Endothelial cell of umbilical vein (primary cell): ENCODE measurements around the gene PID1.

ENCODE experiments used
- MYC ChIP-seq: IDR thresholded peaks from one replicate; pipeline ENCODE4 v1.6.1; 2011; ENCODE audit warnings: mild to moderate bottlenecking, low read depth, low read length
- TF ChIP-seq, protein P1 (sequence below), 2 donors: IDR thresholded peaks; 1 replicate in 1 of 2; 2 replicates in 1 of 2; pipeline ENCODE4 v1.5.1; 2011; ENCODE audit warnings: low read length in 2 of 2, mild to moderate bottlenecking in 2 of 2, moderate library complexity in 2 of 2, control low read depth in 1 of 2, inconsistent platforms in 1 of 2, low read depth in 1 of 2; ENCODE audit not compliant: insufficient read depth in 1 of 2; ENCODE audit errors: extremely low read depth in 1 of 2

- TF ChIP-seq, protein P1, sequence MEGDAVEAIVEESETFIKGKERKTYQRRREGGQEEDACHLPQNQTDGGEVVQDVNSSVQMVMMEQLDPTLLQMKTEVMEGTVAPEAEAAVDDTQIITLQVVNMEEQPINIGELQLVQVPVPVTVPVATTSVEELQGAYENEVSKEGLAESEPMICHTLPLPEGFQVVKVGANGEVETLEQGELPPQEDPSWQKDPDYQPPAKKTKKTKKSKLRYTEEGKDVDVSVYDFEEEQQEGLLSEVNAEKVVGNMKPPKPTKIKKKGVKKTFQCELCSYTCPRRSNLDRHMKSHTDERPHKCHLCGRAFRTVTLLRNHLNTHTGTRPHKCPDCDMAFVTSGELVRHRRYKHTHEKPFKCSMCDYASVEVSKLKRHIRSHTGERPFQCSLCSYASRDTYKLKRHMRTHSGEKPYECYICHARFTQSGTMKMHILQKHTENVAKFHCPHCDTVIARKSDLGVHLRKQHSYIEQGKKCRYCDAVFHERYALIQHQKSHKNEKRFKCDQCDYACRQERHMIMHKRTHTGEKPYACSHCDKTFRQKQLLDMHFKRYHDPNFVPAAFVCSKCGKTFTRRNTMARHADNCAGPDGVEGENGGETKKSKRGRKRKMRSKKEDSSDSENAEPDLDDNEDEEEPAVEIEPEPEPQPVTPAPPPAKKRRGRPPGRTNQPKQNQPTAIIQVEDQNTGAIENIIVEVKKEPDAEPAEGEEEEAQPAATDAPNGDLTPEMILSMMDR (IDR thresholded peaks at IDR 0.05; ENCODE audit: extremely low read depth in 1 of 2, insufficient read depth in 1 of 2, low read depth in 1 of 2, low read length in 2 of 2), result no peak
- no peak for TF ChIP-seq MYC
These were observed 206.3 kb downstream of the PID1 start for GRCh38 chr2:229064749-229065148.
